BLaER1 treated with 17β-estradiol and CSF1 and Interleukin-3, amounts not matched to agents 10 nM and 100 nM (cell line): Measurements from ENCODE around the gene TSPAN12.
"Not testable (repeated sequence)": the region's sequence is repeated elsewhere in the genome, so short reads cannot be mapped to it uniquely, and the experiment has no call there.

ENCODE experiments used
- H3K27ac ChIP-seq, 11 experiments: shearing (Covaris generic); formaldehyde crosslinking; 2 replicates each; pipeline ENCODE4 v1.8.1; 2022
- H3K27me3 ChIP-seq, 11 experiments: shearing (Covaris generic); formaldehyde crosslinking; 2 replicates each; pipeline ENCODE4 v1.8.1; 2022
- H3K36me3 ChIP-seq, 11 experiments: shearing (Covaris generic); formaldehyde crosslinking; 2 replicates each; pipeline ENCODE4 v1.8.1; 2022
- H3K4me1 ChIP-seq, 10 experiments: shearing (Covaris generic); formaldehyde crosslinking; 2 replicates each; pipeline ENCODE4 v1.8.1; 2022
- H3K4me2 ChIP-seq, 11 experiments: shearing (Covaris generic); formaldehyde crosslinking; 2 replicates each; pipeline ENCODE4 v1.8.1; 2022
- H3K4me3 ChIP-seq, 10 experiments: shearing (Covaris generic); formaldehyde crosslinking; 2 replicates each; pipeline ENCODE4 v1.8.1; 2022
- H3K9ac ChIP-seq, 11 experiments: shearing (Covaris generic); formaldehyde crosslinking; 2 replicates each; pipeline ENCODE4 v1.8.1; 2022
- H3K9me3 ChIP-seq, 11 experiments: shearing (Covaris generic); formaldehyde crosslinking; replicated peaks in 1 of 11; 2 replicates each; pipeline ENCODE4 v1.8.1; 2022
- H4K20me1 ChIP-seq, 11 experiments: shearing (Covaris generic); formaldehyde crosslinking; 2 replicates each; pipeline ENCODE4 v1.8.1; 2022
- Cebpa-rat ChIP-seq, 11 experiments: shearing (Covaris generic); IDR thresholded peaks; 2 replicates each; pipeline ENCODE4 v1.8.1; 2022

The TSPAN12 gene

GRCh38 chr7:120783273-120783672 lies 74.7 kb downstream of the TSPAN12 start:
- no peaks in the 10 kb centered on the region for H4K20me1 ChIP-seq
- no peaks in the 10 kb centered on the region for H3K4me1 ChIP-seq
- H3K4me2 ChIP-seq: no peak overlapping the region
- no peak overlapping the region for H3K4me3 ChIP-seq
- H3K9ac ChIP-seq: no peak overlapping the region
- no peak for TF ChIP-seq Cebpa-rat (IDR thresholded peaks at IDR 0.05)
- H3K27me3 ChIP-seq: no peaks in the 10 kb centered on the region
- no peaks in the 10 kb centered on the region for H3K9me3 ChIP-seq
- no peaks in the 10 kb centered on the region for H3K36me3 ChIP-seq
- no peak overlapping the region for H3K27ac ChIP-seq

GRCh38 chr7:120781924-120782323 lies 76.0 kb downstream of the TSPAN12 start:
- H3K9ac ChIP-seq: not testable (repeated sequence)

GRCh38 chr7:120780938-120781337 lies 77.0 kb downstream of the TSPAN12 start:
- no peaks in the 10 kb centered on the region for H4K20me1 ChIP-seq
- H3K4me1 ChIP-seq: no peaks in the 10 kb centered on the region
- H3K36me3 ChIP-seq: no peaks in the 10 kb centered on the region
- H3K27me3 ChIP-seq: no peaks in the 10 kb centered on the region
- H3K9me3 ChIP-seq: no peaks in the 10 kb centered on the region
- H3K27ac ChIP-seq: no peak overlapping the region
- no peak overlapping the region for H3K4me2 ChIP-seq
- H3K4me3 ChIP-seq: no peak overlapping the region
- no peak overlapping the region for H3K9ac ChIP-seq
- no peak for TF ChIP-seq Cebpa-rat (IDR thresholded peaks at IDR 0.05)

More at GRCh38 chr7:120781924-120782323, 76.0 kb downstream of the TSPAN12 start:
- H3K27ac ChIP-seq, H3K27me3 ChIP-seq, H4K20me1 ChIP-seq, H3K4me2 ChIP-seq, H3K4me1 ChIP-seq, H3K4me3 ChIP-seq, H3K9me3 ChIP-seq, H3K36me3 ChIP-seq: not testable (repeated sequence)

GRCh38 chr7:120780451-120780850 lies 77.5 kb downstream of the TSPAN12 start:
- H3K4me1 ChIP-seq, H3K27ac ChIP-seq, H3K27me3 ChIP-seq, H3K36me3 ChIP-seq, H4K20me1 ChIP-seq, H3K9me3 ChIP-seq, H3K4me3 ChIP-seq, H3K9ac ChIP-seq, H3K4me2 ChIP-seq: not testable (repeated sequence)

GRCh38 chr7:120779078-120779477 lies 78.9 kb downstream of the TSPAN12 start:
- H3K9me3 ChIP-seq, H3K9ac ChIP-seq, H3K4me3 ChIP-seq, H3K4me1 ChIP-seq, H4K20me1 ChIP-seq, H3K36me3 ChIP-seq, H3K27ac ChIP-seq, H3K4me2 ChIP-seq, H3K27me3 ChIP-seq: not testable (repeated sequence)

GRCh38 chr7:120775755-120776154 lies 82.2 kb downstream of the TSPAN12 start:
- no peak overlapping the region for H3K9ac ChIP-seq
- no peak overlapping the region for H3K4me2 ChIP-seq
- no peaks in the 10 kb centered on the region for H3K4me1 ChIP-seq
- TF ChIP-seq Cebpa-rat (IDR thresholded peaks at IDR 0.05): no peak
- H3K4me3 ChIP-seq: no peak overlapping the region
- no peaks in the 10 kb centered on the region for H3K36me3 ChIP-seq
- H3K27ac ChIP-seq: no peak overlapping the region
- no peaks in the 10 kb centered on the region for H3K27me3 ChIP-seq
- H4K20me1 ChIP-seq: no peaks in the 10 kb centered on the region
- no peaks in the 10 kb centered on the region for H3K9me3 ChIP-seq

GRCh38 chr7:120774481-120774880 lies 83.5 kb downstream of the TSPAN12 start:
- Histone ChIP-seq H3K27ac (no peak overlapping the region), H3K4me2 (no peak overlapping the region), H3K27me3 (no peaks in the 10 kb centered on the region), H3K4me3 (no peak overlapping the region), H3K9me3 (no peaks in the 10 kb centered on the region), H3K36me3 (no peaks in the 10 kb centered on the region), H3K4me1 (no peaks in the 10 kb centered on the region), H3K9ac (no peak overlapping the region), H4K20me1 (no peaks in the 10 kb centered on the region)
- TF ChIP-seq Cebpa-rat (IDR thresholded peaks at IDR 0.05): no peak

- H3K4me3 ChIP-seq: no peak overlapping the region
- no peaks in the 10 kb centered on the region for H3K27me3 ChIP-seq
- TF ChIP-seq Cebpa-rat (IDR thresholded peaks at IDR 0.05): no peak
- H4K20me1 ChIP-seq: no peaks in the 10 kb centered on the region
- no peaks in the 10 kb centered on the region for H3K4me1 ChIP-seq
- H3K9me3 ChIP-seq: no peaks in the 10 kb centered on the region
- H3K9ac ChIP-seq: no peak overlapping the region
- H3K27ac ChIP-seq: no peak overlapping the region
- no peak overlapping the region for H3K4me2 ChIP-seq
- no peaks in the 10 kb centered on the region for H3K36me3 ChIP-seq
These were observed 87.7 kb downstream of the TSPAN12 start for GRCh38 chr7:120770206-120770605.

- Histone ChIP-seq H3K4me3 (no peak overlapping the region), H3K36me3 (no peaks in the 10 kb centered on the region), H3K4me2 (no peak overlapping the region), H3K9me3 (no peaks in the 10 kb centered on the region), H3K27ac (no peak overlapping the region), H4K20me1 (no peaks in the 10 kb centered on the region), H3K27me3 (no peaks in the 10 kb centered on the region), H3K9ac (no peak overlapping the region), H3K4me1 (no peaks in the 10 kb centered on the region)
- TF ChIP-seq Cebpa-rat (IDR thresholded peaks at IDR 0.05): no peak
These were observed 97.1 kb downstream of the TSPAN12 start for GRCh38 chr7:120760851-120761250.

- Histone ChIP-seq H3K9me3 (no peaks in the 10 kb centered on the region), H3K36me3 (no peaks in the 10 kb centered on the region), H3K27me3 (no peaks in the 10 kb centered on the region), H3K9ac (no peak overlapping the region), H3K4me3 (no peak overlapping the region), H3K4me2 (no peak overlapping the region), H4K20me1 (no peaks in the 10 kb centered on the region), H3K27ac (no peak overlapping the region), H3K4me1 (no peaks in the 10 kb centered on the region)
- TF ChIP-seq Cebpa-rat (IDR thresholded peaks at IDR 0.05): no peak
These were observed 97.9 kb downstream of the TSPAN12 start for GRCh38 chr7:120760050-120760449.

GRCh38 chr7:120743128-120743527 lies 114.8 kb downstream of the TSPAN12 start:
- Histone ChIP-seq H3K27ac (no peak overlapping the region), H3K4me1 (no peaks in the 10 kb centered on the region), H3K9ac (no peak overlapping the region), H3K36me3 (no peaks in the 10 kb centered on the region), H4K20me1 (no peaks in the 10 kb centered on the region), H3K27me3 (no peaks in the 10 kb centered on the region), H3K9me3 (no peaks in the 10 kb centered on the region), H3K4me2 (no peak overlapping the region), H3K4me3 (no peak overlapping the region)
- TF ChIP-seq Cebpa-rat (IDR thresholded peaks at IDR 0.05): no peak
